GM13977 (cell line): ENCODE measurements around the gene ZBTB49.

Experiments used
- DNase-seq: peaks from one replicate; pipeline ENCODE4 v3.0.0; 2012; ENCODE audit warnings: low spot score
- CTCF ChIP-seq: IDR thresholded peaks from 2 replicates; pipeline ENCODE4 v1.5.1; 2012; ENCODE audit warnings: mild to moderate bottlenecking, control low read depth; ENCODE audit not compliant: insufficient read depth; ENCODE audit errors: extremely low read depth, missing control alignments
- in situ Hi-C: fragments of 300-500 bp; cut with MboI; formaldehyde crosslinking; loops from one replicate; pipeline ENCODE4 v1.12.0; 2022; ENCODE audit warnings: low sequenced_read_pairs, low pct_unique_long_range_greater_than_20kb, mixed read lengths, inconsistent platforms; ENCODE audit not compliant: unreplicated experiment

Gene ZBTB49

GRCh38 chr4:4362991-4363697 is 73.1 kb downstream of the ZBTB49 start:
- no peak for DNase-seq
- TF ChIP-seq CTCF, result no peak
- in situ Hi-C loops, result no loop called here

- no peak for TF ChIP-seq CTCF
- in situ Hi-C loops, result no loop called here
- no peak for DNase-seq
These were observed 74.0 kb downstream of the ZBTB49 start for GRCh38 chr4:4364061-4364460.

GRCh38 chr4:4364486-4365208 is 74.6 kb downstream of the ZBTB49 start:
- DNase-seq, result no peak
- in situ Hi-C loops, result no loop called here
- TF ChIP-seq CTCF, result no peak

GRCh38 chr4:4368809-4369580 is 78.9 kb downstream of the ZBTB49 start:
- TF ChIP-seq CTCF, result no peak
- in situ Hi-C loops, result no loop called here
- DNase-seq, result no peak
